ENCODE measurements around the gene CD302.
A peak's percentile ranks its signal among the peaks of the same experiment; 100 is the strongest.

The CD302 gene

GRCh38 chr2:159776321-159776720 is 21.7 kb downstream of the CD302 start:
- no peak for DNase-seq (ENCODE audit: low spot score)
- no peak for ATAC-seq (ENCODE audit: low read depth)
- Histone ChIP-seq H3K36me3 (ENCODE audit: low read depth) (peaks cover 9% of the 10 kb centered on the region), H3K4me1 (ENCODE audit: insufficient read depth, poor library complexity, severe bottlenecking) (no peaks in the 10 kb centered on the region), H3K27me3 (ENCODE audit: insufficient read depth, poor library complexity, severe bottlenecking) (no peaks in the 10 kb centered on the region), H3K27ac (ENCODE audit: poor library complexity, severe bottlenecking) (no peak overlapping the region), H3K4me3 (ENCODE audit: severe bottlenecking) (no peak overlapping the region), H3K9me3 (ENCODE audit: severe bottlenecking) (no peaks in the 10 kb centered on the region)
- TF ChIP-seq, protein P1, sequence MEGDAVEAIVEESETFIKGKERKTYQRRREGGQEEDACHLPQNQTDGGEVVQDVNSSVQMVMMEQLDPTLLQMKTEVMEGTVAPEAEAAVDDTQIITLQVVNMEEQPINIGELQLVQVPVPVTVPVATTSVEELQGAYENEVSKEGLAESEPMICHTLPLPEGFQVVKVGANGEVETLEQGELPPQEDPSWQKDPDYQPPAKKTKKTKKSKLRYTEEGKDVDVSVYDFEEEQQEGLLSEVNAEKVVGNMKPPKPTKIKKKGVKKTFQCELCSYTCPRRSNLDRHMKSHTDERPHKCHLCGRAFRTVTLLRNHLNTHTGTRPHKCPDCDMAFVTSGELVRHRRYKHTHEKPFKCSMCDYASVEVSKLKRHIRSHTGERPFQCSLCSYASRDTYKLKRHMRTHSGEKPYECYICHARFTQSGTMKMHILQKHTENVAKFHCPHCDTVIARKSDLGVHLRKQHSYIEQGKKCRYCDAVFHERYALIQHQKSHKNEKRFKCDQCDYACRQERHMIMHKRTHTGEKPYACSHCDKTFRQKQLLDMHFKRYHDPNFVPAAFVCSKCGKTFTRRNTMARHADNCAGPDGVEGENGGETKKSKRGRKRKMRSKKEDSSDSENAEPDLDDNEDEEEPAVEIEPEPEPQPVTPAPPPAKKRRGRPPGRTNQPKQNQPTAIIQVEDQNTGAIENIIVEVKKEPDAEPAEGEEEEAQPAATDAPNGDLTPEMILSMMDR (IDR thresholded peaks at IDR 0.05; ENCODE audit: poor library complexity, severe bottlenecking), result no peak

DNA sequence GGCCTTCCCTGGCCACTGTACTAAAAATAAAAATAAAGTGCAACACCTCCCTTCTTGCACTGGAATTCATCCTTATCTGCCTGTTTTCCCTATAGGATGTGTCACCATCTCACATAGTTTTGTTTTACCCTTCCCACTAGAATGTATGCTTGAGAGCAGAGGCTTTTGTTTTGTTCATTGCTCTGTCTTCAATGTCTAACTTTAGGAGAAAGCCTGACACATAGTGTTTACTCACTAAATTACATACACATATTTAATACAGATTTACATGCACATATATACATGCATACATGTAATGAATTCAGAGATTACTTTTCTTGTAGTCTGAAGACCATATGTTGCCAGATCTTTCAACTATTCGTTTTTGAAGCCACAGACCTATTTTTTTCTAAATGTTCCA is 23.0 kb downstream of the CD302 start:
- TF ChIP-seq, protein P1 (IDR thresholded peaks at IDR 0.05; ENCODE audit: poor library complexity, severe bottlenecking), result no peak

GRCh38 chr2:159774370-159774990 is 23.5 kb downstream of the CD302 start:
- DNase-seq (ENCODE audit: low spot score), result no peak
- Histone ChIP-seq H3K4me1 (ENCODE audit: insufficient read depth, poor library complexity, severe bottlenecking) (no peaks in the 10 kb centered on the region), H3K36me3 (ENCODE audit: low read depth) (peaks cover 17% of the 10 kb centered on the region), H3K27me3 (ENCODE audit: insufficient read depth, poor library complexity, severe bottlenecking) (no peaks in the 10 kb centered on the region), H3K4me3 (ENCODE audit: severe bottlenecking) (no peak overlapping the region), H3K9me3 (ENCODE audit: severe bottlenecking) (no peaks in the 10 kb centered on the region), H3K27ac (ENCODE audit: poor library complexity, severe bottlenecking) (no peak overlapping the region)
- ATAC-seq (ENCODE audit: low read depth), result no peak; the same call in 2 of the 3 replicates
- TF ChIP-seq, protein P1 (IDR thresholded peaks at IDR 0.05; ENCODE audit: poor library complexity, severe bottlenecking), result no peak

More for the DNA sequence above, 23.0 kb downstream of the CD302 start:
- Histone ChIP-seq H3K4me1 (ENCODE audit: insufficient read depth, poor library complexity, severe bottlenecking) (no peaks in the 10 kb centered on the region), H3K9me3 (ENCODE audit: severe bottlenecking) (no peaks in the 10 kb centered on the region), H3K27me3 (ENCODE audit: insufficient read depth, poor library complexity, severe bottlenecking) (no peaks in the 10 kb centered on the region), H3K4me3 (ENCODE audit: severe bottlenecking) (no peak overlapping the region), H3K36me3 (ENCODE audit: low read depth) (peaks cover 12% of the 10 kb centered on the region), H3K27ac (ENCODE audit: poor library complexity, severe bottlenecking) (no peak overlapping the region)
- no peak for DNase-seq (ENCODE audit: low spot score)
- peak; percentile 47; the same call in 1 of the 3 replicates for ATAC-seq (ENCODE audit: low read depth)

DNA sequence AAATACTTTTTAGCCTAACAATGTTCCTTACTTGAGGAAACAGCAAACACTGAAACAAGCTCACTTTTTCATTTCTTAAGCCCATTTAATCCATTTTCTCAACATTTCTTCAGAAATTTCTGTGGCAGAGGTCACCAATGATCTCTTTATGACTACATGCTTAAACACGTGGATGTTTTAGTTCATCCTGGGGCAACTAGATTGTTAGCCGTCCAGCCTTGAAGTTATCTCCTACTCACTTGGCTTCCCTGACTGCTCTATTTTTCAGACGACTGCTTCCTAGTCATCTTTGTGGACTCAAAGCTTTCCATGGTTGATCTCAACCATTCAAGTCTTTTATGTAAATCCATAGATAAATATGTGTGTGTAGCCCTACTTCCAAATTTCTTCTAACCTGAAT is 24.1 kb downstream of the CD302 start:
- Histone ChIP-seq H3K27ac (ENCODE audit: poor library complexity, severe bottlenecking) (no peak overlapping the region), H3K4me1 (ENCODE audit: insufficient read depth, poor library complexity, severe bottlenecking) (no peaks in the 10 kb centered on the region), H3K27me3 (ENCODE audit: insufficient read depth, poor library complexity, severe bottlenecking) (no peaks in the 10 kb centered on the region), H3K9me3 (ENCODE audit: severe bottlenecking) (no peaks in the 10 kb centered on the region), H3K36me3 (ENCODE audit: low read depth) (peaks cover 23% of the 10 kb centered on the region), H3K4me3 (ENCODE audit: severe bottlenecking) (no peak overlapping the region)
- DNase-seq (ENCODE audit: low spot score) (no peak), ATAC-seq (ENCODE audit: low read depth) (no peak)
- TF ChIP-seq, protein P1 (IDR thresholded peaks at IDR 0.05; ENCODE audit: poor library complexity, severe bottlenecking), result no peak

GRCh38 chr2:159773426-159773825 is 24.6 kb downstream of the CD302 start:
- Histone ChIP-seq H3K9me3 (ENCODE audit: severe bottlenecking) (no peaks in the 10 kb centered on the region), H3K4me1 (ENCODE audit: insufficient read depth, poor library complexity, severe bottlenecking) (no peaks in the 10 kb centered on the region), H3K27me3 (ENCODE audit: insufficient read depth, poor library complexity, severe bottlenecking) (no peaks in the 10 kb centered on the region), H3K36me3 (ENCODE audit: low read depth) (peaks cover 28% of the 10 kb centered on the region), H3K27ac (ENCODE audit: poor library complexity, severe bottlenecking) (no peak overlapping the region), H3K4me3 (ENCODE audit: severe bottlenecking) (no peak overlapping the region)
- TF ChIP-seq, protein P1 (IDR thresholded peaks at IDR 0.05; ENCODE audit: poor library complexity, severe bottlenecking), result no peak
- DNase-seq (ENCODE audit: low spot score), result no peak
- no peak for ATAC-seq (ENCODE audit: low read depth)

Data from RWPE2 (cell line).